DMS153 treated with DMSO at 0.1 percent for 48 hours (cell line): ENCODE measurements around the gene PHLPP2.
"Not testable (repeated sequence)": the region's sequence is repeated elsewhere in the genome, so short reads cannot be mapped to it uniquely, and the experiment has no call there.

Source experiments
- DNase-seq: peaks from one replicate; lab custom pipeline; 2025; ENCODE audit not compliant: unreplicated experiment; lab: John Stamatoyannopoulos, UW

Gene PHLPP2

DNA sequence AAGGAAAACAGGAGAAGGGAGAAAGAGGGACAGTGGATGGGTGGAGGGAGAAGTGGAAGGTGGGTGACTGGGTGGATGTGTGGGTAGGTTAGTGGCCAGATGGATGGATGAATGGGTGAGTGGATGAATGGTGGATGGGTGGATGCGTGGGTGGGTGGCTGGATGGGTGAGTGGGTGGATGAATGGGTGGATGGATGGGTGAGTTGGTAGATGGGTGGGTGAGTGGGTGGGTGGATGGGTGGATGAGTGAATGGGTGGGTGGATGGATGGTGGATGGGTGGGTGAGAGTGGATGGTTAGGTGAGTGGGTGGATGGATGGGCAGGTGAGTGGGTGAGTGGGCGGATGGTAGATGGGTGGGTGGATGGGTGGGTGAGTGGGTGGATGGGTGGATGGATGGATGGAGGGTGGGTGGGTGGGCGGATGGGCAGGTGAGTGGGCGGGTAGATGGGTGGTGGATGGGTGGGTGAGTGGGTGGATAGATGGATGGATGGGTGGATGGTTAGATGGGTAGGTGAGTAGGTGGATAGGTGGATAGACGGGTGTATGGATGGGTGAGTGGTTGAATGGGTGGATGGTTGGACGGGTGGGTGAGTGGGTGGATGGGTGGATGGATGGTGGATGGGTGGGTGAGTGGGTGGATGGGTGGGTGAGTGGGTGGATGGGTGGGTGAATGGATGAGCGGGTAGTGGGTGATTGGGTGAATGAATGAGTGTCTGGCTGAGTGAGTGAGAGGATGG lies 99.2 kb downstream of the PHLPP2 start:
- DNase-seq = no peak

DNA sequence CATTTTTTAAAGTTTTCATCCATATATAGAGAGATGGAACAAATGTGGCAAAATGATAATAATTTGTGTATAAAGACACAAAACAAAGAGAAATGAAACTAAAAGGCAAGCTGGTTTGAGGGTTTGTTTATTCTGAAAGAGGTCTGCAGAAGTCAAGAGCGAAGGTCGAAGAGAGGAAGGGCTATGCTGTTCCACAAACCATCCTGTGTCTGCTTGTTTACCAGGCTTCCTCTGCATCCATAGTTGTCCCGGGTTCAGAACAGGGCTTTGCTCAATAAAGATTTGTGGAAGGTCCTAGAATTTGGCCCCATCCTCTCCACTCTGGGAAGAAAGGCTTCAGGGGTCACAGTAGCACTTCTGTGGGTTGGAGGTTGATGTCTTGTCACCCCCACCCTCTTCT lies 100.9 kb downstream of the PHLPP2 start:
- DNase-seq = no peak

DNA sequence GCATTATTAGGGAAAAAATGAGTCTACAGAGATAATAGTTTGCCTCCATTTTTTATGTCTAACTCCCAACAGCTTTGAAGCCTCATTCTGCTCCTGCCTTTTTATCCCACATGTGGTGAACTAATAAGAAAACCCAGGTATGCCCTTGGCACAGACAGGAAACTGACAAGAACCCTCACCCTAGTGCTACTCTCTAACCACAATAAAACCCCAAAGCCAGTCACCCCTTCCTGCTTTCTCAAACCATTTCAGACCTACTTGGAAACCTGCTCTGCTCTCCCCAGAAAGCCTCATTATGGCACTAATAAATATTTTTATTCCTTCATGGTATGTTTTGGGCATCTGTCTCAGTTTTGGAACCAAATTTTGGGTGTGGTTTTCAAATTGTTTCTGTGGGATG lies 102.4 kb downstream of the PHLPP2 start:
- no peak for DNase-seq

DNA sequence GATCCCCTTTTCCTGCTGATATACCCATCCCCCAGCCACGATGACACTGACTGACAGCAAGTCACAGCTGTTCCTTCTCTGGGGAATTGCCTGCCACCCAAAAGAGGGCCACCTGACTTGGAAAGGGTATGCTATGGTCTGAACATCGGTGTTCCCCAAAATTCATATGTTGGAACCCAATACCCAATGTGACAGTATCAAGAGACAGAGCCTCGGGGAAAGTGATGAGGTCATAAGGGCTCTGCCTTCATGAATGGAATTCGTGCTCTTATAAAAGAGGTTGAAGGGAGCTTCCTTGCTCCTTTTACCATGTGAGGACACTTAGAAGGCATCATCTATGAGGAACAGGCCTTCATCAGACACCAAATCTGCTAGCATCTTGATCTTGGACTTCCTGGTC lies 106.1 kb downstream of the PHLPP2 start:
- no peak for DNase-seq

DNA sequence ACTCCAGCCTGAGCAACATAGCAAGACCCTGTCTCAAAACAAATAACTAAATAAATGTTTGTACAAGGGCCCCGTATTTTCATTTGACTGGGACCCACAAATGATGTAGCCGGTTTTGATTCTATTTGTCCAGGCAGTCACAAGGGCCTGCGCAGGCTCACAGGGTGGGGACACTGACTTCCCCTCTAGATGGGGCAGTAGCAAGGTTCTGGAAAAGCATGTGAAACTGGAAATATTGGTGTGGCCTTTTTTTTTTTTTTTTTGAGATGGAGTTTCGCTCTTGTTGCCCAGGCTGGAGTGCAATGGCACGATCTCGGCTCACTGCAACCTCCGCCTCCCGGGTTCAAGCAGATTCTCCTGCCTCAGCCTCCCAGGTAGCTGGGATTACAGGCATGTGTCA lies 109.5 kb downstream of the PHLPP2 start:
- DNase-seq = not testable (repeated sequence)

DNA sequence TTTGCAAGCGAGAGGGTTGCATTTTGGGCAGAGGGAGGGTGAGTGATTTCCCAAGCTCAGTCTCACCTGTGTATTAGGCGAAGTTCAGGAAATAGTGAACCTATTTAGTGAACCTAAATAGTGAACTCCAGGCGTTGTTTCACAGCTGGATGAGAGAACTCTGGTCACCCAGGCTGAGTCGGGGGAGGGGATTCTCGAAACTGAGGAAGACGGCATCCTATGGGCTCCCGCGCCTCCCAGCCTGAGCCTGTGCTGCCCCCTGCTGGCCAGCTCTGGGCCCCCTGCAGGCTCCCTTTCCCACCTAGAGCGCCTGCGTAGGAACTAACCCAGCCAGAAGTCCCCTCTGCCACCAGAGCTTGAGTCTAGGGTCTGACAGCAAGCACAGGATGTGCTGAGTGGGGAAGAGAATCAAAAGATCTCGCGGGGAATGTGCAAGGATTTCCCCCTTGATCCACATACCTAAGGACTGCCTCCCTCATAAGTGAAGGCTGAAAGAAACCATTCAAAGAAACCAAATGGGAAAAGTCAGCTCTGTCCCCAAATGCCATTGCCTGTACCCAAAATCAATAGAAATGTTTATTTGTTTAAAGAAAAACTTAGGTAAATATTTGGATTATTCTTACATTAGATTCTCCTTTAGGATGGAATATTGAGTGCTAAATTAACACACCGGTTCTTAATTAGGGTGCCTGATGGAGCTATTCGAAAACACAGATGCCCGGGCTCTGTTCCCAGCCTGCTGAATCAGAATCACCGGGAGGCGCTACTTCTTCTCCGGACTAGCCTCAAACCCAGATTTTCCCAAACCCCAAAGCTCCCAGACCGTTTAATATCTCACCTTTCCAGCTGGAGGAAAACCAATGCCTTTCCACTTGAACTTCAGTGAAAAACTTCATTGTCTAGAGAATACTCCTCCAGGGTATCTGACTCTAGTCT lies 113.3 kb downstream of the PHLPP2 start:
- DNase-seq = peak; percentile 68

DNA sequence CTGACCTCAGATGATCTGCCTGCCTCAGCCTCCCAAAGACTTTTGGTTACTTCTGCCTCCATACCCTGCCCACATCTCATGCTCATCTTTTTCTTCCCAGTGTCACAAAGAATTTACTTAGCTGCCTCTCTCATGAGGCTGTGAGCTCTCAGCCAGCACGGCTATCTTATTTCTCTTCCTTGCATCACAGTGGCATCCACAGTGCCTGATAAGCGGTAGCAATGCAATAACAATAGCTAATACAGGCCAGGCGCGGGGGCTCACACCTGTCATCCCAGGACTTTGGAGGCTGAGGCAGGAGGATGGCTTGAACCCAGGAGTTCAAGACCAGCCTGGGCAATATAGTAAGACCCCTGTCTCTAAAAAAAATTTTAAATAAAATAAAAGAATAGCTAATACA lies 114.1 kb downstream of the PHLPP2 start:
- no peak for DNase-seq

DNA sequence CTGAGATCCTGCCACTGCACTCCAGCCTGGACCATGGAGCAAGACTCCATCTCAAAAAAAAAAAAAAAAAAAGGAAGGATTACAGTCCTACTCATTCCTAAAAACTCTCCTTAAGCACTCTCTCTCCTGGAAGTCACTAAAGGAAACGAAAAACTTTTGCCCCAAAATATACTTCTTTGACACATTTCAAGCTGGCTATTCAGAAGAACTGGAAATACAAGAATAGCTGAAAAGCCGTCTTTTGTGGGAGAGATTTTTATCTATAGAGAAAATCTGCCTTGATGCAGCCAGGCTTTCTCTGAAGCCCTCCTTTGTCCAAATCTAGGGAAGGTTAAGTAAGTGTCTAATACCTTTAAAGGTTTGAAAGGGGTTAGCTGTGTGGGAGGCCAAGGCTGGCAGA lies 115.4 kb downstream of the PHLPP2 start:
- no peak for DNase-seq

DNA sequence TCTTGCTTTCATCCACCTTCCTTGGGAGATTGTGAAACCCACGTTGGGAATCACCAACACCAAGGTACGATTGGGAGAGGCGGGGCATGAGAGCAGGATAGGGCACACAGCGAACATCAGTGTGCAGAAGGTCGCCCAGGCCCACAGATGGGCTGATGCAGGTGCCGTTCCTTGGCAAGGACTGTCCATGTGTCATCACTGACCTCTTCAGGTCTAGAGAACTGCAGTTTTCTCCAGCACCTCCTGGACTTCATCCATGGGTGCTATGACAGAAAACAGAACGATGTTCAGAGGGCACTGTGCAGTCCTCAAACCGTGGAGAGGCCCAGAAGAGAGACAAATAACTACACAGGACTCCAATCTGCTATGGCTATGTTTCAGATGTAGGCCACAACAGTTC lies 123.7 kb downstream of the PHLPP2 start:
- DNase-seq = no peak

DNA sequence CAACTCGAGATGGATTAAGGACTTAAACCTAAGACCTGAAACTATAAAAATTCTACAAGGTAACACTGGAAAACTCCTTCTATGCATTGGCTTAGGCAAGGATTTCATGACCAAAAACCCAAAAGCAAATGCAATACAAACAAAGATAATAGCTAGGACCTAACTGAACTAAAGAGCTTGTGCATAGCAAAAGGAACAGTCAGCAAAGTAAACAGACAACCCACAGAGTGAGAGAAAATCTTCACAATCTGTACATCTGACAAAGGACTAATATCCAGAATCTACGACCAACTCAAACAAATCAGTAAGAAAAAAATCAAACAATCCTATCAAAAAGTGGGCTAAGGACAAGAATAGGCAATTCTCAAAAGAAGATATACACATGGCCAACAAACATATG lies 126.1 kb downstream of the PHLPP2 start:
- DNase-seq = not testable (repeated sequence)

DNA sequence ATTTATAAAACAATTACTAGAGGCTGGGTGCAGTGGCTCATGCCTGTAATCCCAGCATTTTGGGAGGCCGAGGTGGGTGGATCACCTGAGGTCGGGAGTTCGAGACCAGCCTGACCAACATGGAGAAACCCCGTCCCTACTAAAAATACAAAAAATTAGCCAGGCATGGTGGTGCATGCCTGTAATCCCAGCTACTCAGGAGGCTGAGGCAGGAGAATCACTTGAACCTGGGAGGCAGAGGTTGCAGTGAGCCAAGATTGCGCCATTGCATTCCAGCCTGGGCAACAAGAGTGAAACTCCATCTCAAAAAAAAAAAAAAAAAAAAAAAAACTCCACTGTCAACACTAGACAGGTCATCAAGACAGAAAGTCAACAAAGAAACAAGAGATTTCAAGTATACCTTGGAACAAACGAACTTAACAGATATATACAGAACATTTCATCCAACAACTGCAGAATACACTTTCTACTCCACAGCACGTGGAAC lies 129.1 kb downstream of the PHLPP2 start:
- not testable (repeated sequence) for DNase-seq
